Naive thymus-derived CD4-positive, alpha-beta T cell (primary cell): ENCODE data around the gene LRP1. TPM values are rescaled to one million over a fixed set of nuclear protein-coding genes. Genes with fewer than 3 reads are reported as not detected.

Experiments
- ATAC-seq: fragments of 150-1000 bp; cut with Tn5 transposase; 2 replicates; pipeline ENCODE4 v1.10.0; 2021; ENCODE audit warnings: mild to moderate bottlenecking, moderate library complexity
- CTCF ChIA-PET: fragments of 350-600 bp; sonication (Branson Sonifier 250); formaldehyde crosslinking; loops from one replicate; lab custom pipeline; 2021; ENCODE audit warnings: antibody characterized with exemption; lab: Charles Lee
- POLR2A ChIA-PET: fragments of 350-600 bp; sonication (Branson Sonifier 250); formaldehyde crosslinking; loops from one replicate; lab custom pipeline; 2021; ENCODE audit warnings: antibody characterized with exemption, inconsistent platforms; lab: Charles Lee
- DNase-seq, 9 donors: peaks; one replicate each; pipeline versions ENCODE4 v3.0.0 to v3.0.0-alpha.2; 2020 to 2022; ENCODE audit warnings: mixed read lengths in 1 of 9
- H3K27ac ChIP-seq: one replicate; pipeline ENCODE4 v1.7.0; 2013; ENCODE audit warnings: mild to moderate bottlenecking, low read depth, low read length, moderate library complexity
- H3K27me3 ChIP-seq, 2 donors: one replicate each; pipeline ENCODE4 v1.7.0; 2013; ENCODE audit warnings: low read length in 2 of 2, mild to moderate bottlenecking in 2 of 2, moderate library complexity in 2 of 2; ENCODE audit not compliant: control insufficient read depth in 2 of 2, insufficient read depth in 2 of 2
- H3K36me3 ChIP-seq, 3 experiments: 1 replicate in 2 of 3; 2 replicates in 1 of 3; pipeline ENCODE4 v1.7.0; 2013; ENCODE audit warnings: low read length in 3 of 3, mild to moderate bottlenecking in 3 of 3, moderate library complexity in 1 of 3; ENCODE audit not compliant: insufficient read depth in 3 of 3, control insufficient read depth in 2 of 3
- H3K4me1 ChIP-seq, 2 donors: one replicate each; pipeline ENCODE4 v1.7.0; 2013; ENCODE audit warnings: low read length in 2 of 2, mild to moderate bottlenecking in 2 of 2, moderate library complexity in 1 of 2; ENCODE audit not compliant: control insufficient read depth in 2 of 2, insufficient read depth in 2 of 2
- H3K4me3 ChIP-seq: 2 replicates; pipeline ENCODE4 v1.7.0; 2013; ENCODE audit warnings: mild to moderate bottlenecking, low read length
- H3K9me3 ChIP-seq, 3 experiments: 1 replicate in 2 of 3; 2 replicates in 1 of 3; pipeline ENCODE4 v1.7.0; 2013; ENCODE audit warnings: low read length in 3 of 3; ENCODE audit not compliant: control insufficient read depth in 2 of 3
- H3K27ac Mint-ChIP-seq, 9 donors: one replicate each; pipeline ENCODE4 v1.8.0; 2020 to 2022; ENCODE audit warnings: mixed read lengths in 9 of 9, mild to moderate bottlenecking in 8 of 9, moderate library complexity in 5 of 9, inconsistent platforms in 2 of 9
- H3K27me3 Mint-ChIP-seq, 5 donors: one replicate each; pipeline ENCODE4 v1.8.0; 2021 to 2022; ENCODE audit warnings: mixed read lengths in 5 of 5, mild to moderate bottlenecking in 1 of 5
- H3K36me3 Mint-ChIP-seq, 5 donors: one replicate each; pipeline ENCODE4 v1.8.0; 2020 to 2022; ENCODE audit warnings: mixed read lengths in 5 of 5, mild to moderate bottlenecking in 3 of 5, inconsistent platforms in 1 of 5
- H3K4me1 Mint-ChIP-seq, 7 donors: one replicate each; pipeline ENCODE4 v1.8.0; 2020 to 2022; ENCODE audit warnings: mixed read lengths in 7 of 7, mild to moderate bottlenecking in 3 of 7, inconsistent platforms in 1 of 7
- H3K4me3 Mint-ChIP-seq, 10 donors: one replicate each; pipeline ENCODE4 v1.8.0; 2020 to 2022; ENCODE audit warnings: mild to moderate bottlenecking in 10 of 10, mixed read lengths in 10 of 10, moderate library complexity in 6 of 10, inconsistent platforms in 2 of 10
- H3K9me3 Mint-ChIP-seq, 11 donors: one replicate each; pipeline ENCODE4 v1.8.0; 2020 to 2022; ENCODE audit warnings: mixed read lengths in 11 of 11, mild to moderate bottlenecking in 4 of 11, inconsistent platforms in 1 of 11, moderate library complexity in 1 of 11
- intact Hi-C, 2 donors: fragments of 100-400 bp; cut with micrococcal nuclease; formaldehyde crosslinking; loops; one replicate each; pipeline ENCODE4 v1.15.1; 2023
- polyA plus RNA-seq, 2 donors: library from polyadenylated mRNA; unstranded; fragments of 300-500 nt; fragmentation: Illumina TruSeq; gene quantifications; one replicate each; pipeline ENCODE4 v1.2.3, GENCODE V29; 2021
- total RNA-seq, 6 experiments: library from RNA in 5 of 6; stranded (reverse) in 5 of 6; gene quantifications; 1 replicate in 5 of 6; 2 replicates in 1 of 6; pipeline ENCODE4 v1.2.3 and lab custom pipeline; 2021 to 2026

Gene LRP1
- total and polyA plus RNA-seq, 7 experiments from 2014 or later = 0.58 to 119 (median 10.5) TPM

DNA sequence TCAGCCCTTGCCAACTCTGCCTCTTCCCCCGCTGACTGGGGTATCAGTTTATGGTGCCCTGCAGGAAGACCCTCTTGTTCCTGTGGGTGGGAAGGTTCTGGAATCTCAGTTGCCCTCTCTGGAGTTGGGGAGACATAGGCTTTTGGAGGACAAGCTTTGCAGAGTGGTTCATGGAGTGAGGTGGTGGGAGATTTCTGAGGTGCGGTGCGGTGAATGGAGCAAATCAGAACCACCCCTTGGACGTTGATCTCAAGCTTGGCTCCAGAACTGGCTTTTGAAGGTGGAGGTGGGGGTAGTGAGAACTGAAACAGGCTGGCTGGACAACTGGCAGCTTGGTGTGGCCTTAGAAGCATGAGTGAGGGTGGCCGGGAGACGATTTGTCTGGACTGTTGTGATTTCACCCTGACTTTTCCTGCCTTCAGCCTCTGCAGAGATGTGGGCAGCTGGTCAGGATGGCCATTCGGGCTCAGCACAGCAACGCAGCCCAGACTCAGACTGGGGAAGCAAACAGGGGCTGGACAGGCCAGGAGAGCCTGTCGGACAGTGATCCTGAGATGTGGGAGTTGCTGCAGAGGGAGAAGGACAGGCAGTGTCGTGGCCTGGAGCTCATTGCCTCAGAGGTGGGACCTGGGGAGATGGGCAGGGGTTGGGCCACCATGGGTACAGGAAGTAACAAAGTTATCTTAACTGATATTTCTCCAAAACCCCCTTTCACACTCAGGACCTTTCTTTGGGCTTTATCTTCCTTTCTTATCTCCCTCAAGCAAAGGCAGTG is 102.3 kb downstream of the LRP1 start:
- Histone ChIP-seq H3K9me3 (no peaks in the 10 kb centered on the region), H3K36me3 (peaks cover 0 to 42% (median 0%) of the 10 kb centered on the region in 3 experiments), H3K4me3 (peak overlapping the region; percentile 82), H3K4me1 (peaks cover 21 to 38% of the 10 kb centered on the region in 2 donors), H3K27me3 (peaks cover 6% of the 10 kb centered on the region in 2 donors), H3K27ac (peak overlapping the region; percentile 69)
- Mint-ChIP-seq H3K36me3 (peaks cover 13 to 30% (median 18%) of the 10 kb centered on the region in 5 donors), H3K4me1 (peaks cover 36 to 61% (median 48%) of the 10 kb centered on the region in 7 donors), H3K27ac (peak overlapping the region in 4 of 9 donors; percentile 74 to 95 (median 80)), H3K27me3 (peaks cover 8 to 24% (median 19%) of the 10 kb centered on the region in 5 donors), H3K9me3 (no peaks in the 10 kb centered on the region), H3K4me3 (peak overlapping the region; percentile 88 to 99 (median 92))
- DNase-seq (no peak), ATAC-seq (no peak)
- CTCF ChIA-PET = interaction anchor here (1.5 to 11.7 kb wide), 3 partner anchors 11 to 17 kb away, joined by 7 to 148 read pairs (median 40); a partner anchor contains a TSS
- intact Hi-C loops = no loop called here
- POLR2A ChIA-PET = interaction anchor here (0.6 to 9.4 kb wide), 3 partner anchors 10 to 479 kb away, joined by 3 to 79 read pairs (median 3); a partner anchor contains a TSS

DNA sequence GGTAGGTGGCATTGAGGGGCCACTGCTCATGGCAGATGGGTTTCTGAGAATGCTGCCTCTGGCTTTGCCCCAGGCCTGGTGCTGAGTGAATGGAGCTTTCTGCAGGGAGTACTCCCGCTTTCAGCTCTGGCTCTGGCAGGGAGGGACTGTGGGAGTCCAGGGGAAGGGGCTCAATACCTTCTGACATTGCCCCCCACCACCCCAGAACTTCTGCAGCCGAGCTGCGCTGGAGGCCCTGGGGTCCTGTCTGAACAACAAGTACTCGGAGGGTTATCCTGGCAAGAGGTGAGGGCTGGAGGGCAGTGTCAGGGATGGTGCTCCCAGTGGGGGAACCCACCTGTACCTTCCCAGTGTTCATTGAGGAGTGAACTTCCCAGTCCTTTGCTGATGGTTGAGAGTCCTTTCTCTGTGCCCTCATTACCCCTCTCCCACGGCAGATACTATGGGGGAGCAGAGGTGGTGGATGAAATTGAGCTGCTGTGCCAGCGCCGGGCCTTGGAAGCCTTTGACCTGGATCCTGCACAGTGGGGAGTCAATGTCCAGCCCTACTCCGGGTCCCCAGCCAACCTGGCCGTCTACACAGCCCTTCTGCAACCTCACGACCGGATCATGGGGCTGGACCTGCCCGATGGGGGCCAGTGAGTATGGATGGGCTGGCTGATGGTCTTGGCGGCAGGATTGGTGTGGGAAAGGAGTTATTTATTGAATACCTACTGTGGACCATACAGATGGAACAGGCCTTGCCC is 103.2 kb downstream of the LRP1 start:
- Mint-ChIP-seq H3K27ac (no peak overlapping the region), H3K4me3 (peak overlapping the region in 8 of 10 donors; percentile 29 to 99 (median 92)), H3K4me1 (peaks cover 34 to 57% (median 46%) of the 10 kb centered on the region in 7 donors), H3K9me3 (no peaks in the 10 kb centered on the region), H3K36me3 (peaks cover 13 to 29% (median 18%) of the 10 kb centered on the region in 5 donors), H3K27me3 (peaks cover 9 to 21% (median 14%) of the 10 kb centered on the region in 5 donors)
- peaks cover 0 to 42% (median 0%) of the 10 kb centered on the region in 3 experiments for H3K36me3 ChIP-seq
- no peak for DNase-seq
- no peak overlapping the region for H3K27ac ChIP-seq
- H3K9me3 ChIP-seq = no peaks in the 10 kb centered on the region
- peaks cover 0 to 6% of the 10 kb centered on the region in 2 donors for H3K27me3 ChIP-seq
- CTCF ChIA-PET = interaction anchor here (0.6 to 11.7 kb wide), 3 partner anchors 10 to 18 kb away, joined by 3 to 148 read pairs (median 40); a partner anchor contains a TSS
- H3K4me3 ChIP-seq = no peak overlapping the region
- POLR2A ChIA-PET = interaction anchor here (9.4 kb wide), 1 partner anchor 9 kb away, joined by 79 read pairs; a partner anchor contains a TSS
- H3K4me1 ChIP-seq = peaks cover 21 to 35% of the 10 kb centered on the region in 2 donors
- intact Hi-C loops = no loop called here
- ATAC-seq = no peak

DNA sequence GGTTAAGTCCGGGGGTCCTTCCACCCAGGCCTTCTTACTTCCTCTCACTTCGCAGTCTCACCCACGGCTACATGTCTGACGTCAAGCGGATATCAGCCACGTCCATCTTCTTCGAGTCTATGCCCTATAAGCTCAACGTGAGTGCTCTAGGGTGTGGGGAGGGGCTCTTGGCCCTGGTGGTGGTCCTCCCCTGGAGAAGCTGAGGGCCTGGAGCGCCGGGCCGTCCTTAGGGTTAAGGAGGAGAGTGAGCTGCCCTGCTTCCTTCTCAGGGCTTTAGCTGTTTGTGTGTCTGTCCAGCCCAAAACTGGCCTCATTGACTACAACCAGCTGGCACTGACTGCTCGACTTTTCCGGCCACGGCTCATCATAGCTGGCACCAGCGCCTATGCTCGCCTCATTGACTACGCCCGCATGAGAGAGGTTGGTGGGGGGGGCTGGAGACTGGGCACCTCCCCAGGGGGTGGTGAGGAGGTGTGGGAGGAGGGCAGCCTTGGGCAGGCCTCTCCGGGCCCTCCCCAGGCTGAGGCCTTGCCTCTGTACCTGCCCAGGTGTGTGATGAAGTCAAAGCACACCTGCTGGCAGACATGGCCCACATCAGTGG is 104.0 kb downstream of the LRP1 start:
- no peak overlapping the region for H3K27ac Mint-ChIP-seq
- intact Hi-C loops = no loop called here
- POLR2A ChIA-PET = interaction anchor here (0.7 kb wide), 1 partner anchor 8 kb away, joined by 3 read pairs; no protein-coding TSS in a partner anchor
- DNase-seq (no peak), ATAC-seq (no peak)
- Histone ChIP-seq H3K4me3 (no peak overlapping the region), H3K36me3 (peaks cover 0 to 42% (median 0%) of the 10 kb centered on the region in 3 experiments), H3K27me3 (peaks cover 0 to 3% of the 10 kb centered on the region in 2 donors), H3K9me3 (no peaks in the 10 kb centered on the region), H3K4me1 (peaks cover 21 to 35% of the 10 kb centered on the region in 2 donors), H3K27ac (no peak overlapping the region)
- H3K4me1 Mint-ChIP-seq = peaks cover 36 to 59% (median 48%) of the 10 kb centered on the region in 7 donors
- CTCF ChIA-PET = interaction anchor here (3.8 to 11.7 kb wide), 2 partner anchors 9 to 18 kb away, joined by 40 to 148 read pairs; a partner anchor contains a TSS
- peaks cover 11 to 21% (median 17%) of the 10 kb centered on the region in 5 donors for H3K27me3 Mint-ChIP-seq
- no peaks in the 10 kb centered on the region for H3K9me3 Mint-ChIP-seq
- peaks cover 13 to 29% (median 18%) of the 10 kb centered on the region in 5 donors for H3K36me3 Mint-ChIP-seq
- peak overlapping the region in 3 of 10 donors; percentile 17 to 30 (median 23) for H3K4me3 Mint-ChIP-seq

DNA sequence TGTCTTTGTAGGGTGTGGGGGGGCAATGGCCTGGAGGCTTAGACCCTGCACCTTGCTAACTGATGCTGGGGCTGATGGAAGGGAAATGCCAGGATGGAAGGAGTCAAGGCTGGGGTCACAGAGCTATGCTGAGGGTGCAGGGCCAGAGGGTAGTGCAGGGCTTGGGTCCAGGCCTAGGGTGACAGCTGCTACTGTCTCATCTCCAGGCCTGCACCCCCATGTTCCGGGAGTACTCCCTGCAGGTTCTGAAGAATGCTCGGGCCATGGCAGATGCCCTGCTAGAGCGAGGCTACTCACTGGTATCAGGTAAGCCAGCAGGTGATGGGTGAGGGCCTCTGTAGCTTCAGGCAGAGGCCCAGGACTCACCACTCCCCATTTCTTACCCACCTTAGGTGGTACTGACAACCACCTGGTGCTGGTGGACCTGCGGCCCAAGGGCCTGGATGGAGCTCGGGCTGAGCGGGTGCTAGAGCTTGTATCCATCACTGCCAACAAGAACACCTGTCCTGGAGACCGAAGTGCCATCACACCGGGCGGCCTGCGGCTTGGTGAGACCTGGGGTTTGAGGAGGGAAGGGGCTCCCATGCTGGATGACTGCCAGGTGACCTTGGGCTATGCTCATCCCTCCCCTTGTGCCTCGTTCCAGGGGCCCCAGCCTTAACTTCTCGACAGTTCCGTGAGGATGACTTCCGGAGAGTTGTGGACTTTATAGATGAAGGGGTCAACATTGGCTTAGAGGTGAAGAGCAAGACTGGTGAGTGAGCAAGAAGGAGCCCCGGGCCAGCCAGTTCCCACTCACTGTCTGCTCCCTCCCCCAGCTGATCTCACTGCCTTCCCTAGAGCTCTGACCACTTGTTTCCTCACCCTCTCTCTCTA is 105.3 kb downstream of the LRP1 start:
- POLR2A ChIA-PET = interaction anchor here (0.9 to 1.3 kb wide), 2 partner anchors 14 to 20 kb away, joined by 3 to 6 read pairs; no protein-coding TSS in a partner anchor
- H3K4me3 Mint-ChIP-seq = no peak overlapping the region
- intact Hi-C loops = no loop called here

DNA sequence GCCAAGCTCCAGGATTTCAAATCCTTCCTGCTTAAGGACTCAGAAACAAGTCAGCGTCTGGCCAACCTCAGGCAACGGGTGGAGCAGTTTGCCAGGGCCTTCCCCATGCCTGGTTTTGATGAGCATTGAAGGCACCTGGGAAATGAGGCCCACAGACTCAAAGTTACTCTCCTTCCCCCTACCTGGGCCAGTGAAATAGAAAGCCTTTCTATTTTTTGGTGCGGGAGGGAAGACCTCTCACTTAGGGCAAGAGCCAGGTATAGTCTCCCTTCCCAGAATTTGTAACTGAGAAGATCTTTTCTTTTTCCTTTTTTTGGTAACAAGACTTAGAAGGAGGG is 105.9 kb downstream of the LRP1 start:
- no peaks in the 10 kb centered on the region for H3K9me3 ChIP-seq
- no peak overlapping the region for H3K4me3 ChIP-seq
- no peak overlapping the region for H3K27ac ChIP-seq
- Mint-ChIP-seq H3K27me3 (peaks cover 20 to 31% (median 28%) of the 10 kb centered on the region in 5 donors), H3K9me3 (no peaks in the 10 kb centered on the region), H3K4me3 (no peak overlapping the region), H3K27ac (no peak overlapping the region), H3K4me1 (peaks cover 39 to 59% (median 53%) of the 10 kb centered on the region in 7 donors), H3K36me3 (peaks cover 13 to 29% (median 18%) of the 10 kb centered on the region in 5 donors)
- intact Hi-C loops = no loop called here
- H3K36me3 ChIP-seq = peaks cover 0 to 42% (median 0%) of the 10 kb centered on the region in 3 experiments
- peaks cover 23 to 45% of the 10 kb centered on the region in 2 donors for H3K4me1 ChIP-seq
- DNase-seq (no peak), ATAC-seq (no peak)
- H3K27me3 ChIP-seq = peaks cover 0 to 7% of the 10 kb centered on the region in 2 donors
- ChIA-PET CTCF (no interaction called here), POLR2A (interaction anchor here (0.9 to 1.3 kb wide), 2 partner anchors 15 to 21 kb away, joined by 3 to 6 read pairs; no protein-coding TSS in a partner anchor)

More for the DNA sequence above, 105.3 kb downstream of the LRP1 start:
- CTCF ChIA-PET = no interaction called here
- Histone ChIP-seq H3K27me3 (peaks cover 0 to 3% of the 10 kb centered on the region in 2 donors), H3K36me3 (peaks cover 0 to 42% (median 0%) of the 10 kb centered on the region in 3 experiments), H3K4me1 (peaks cover 24 to 45% of the 10 kb centered on the region in 2 donors), H3K4me3 (no peak overlapping the region), H3K27ac (no peak overlapping the region), H3K9me3 (no peaks in the 10 kb centered on the region)
- ATAC-seq (no peak), DNase-seq (no peak)
- no peak overlapping the region for H3K27ac Mint-ChIP-seq
- peaks cover 40 to 60% (median 55%) of the 10 kb centered on the region in 7 donors for H3K4me1 Mint-ChIP-seq
- peaks cover 16 to 26% (median 23%) of the 10 kb centered on the region in 5 donors for H3K27me3 Mint-ChIP-seq
- peaks cover 13 to 29% (median 18%) of the 10 kb centered on the region in 5 donors for H3K36me3 Mint-ChIP-seq
- H3K9me3 Mint-ChIP-seq = no peaks in the 10 kb centered on the region
